ENCODE data around the gene PEX26.

DNA sequence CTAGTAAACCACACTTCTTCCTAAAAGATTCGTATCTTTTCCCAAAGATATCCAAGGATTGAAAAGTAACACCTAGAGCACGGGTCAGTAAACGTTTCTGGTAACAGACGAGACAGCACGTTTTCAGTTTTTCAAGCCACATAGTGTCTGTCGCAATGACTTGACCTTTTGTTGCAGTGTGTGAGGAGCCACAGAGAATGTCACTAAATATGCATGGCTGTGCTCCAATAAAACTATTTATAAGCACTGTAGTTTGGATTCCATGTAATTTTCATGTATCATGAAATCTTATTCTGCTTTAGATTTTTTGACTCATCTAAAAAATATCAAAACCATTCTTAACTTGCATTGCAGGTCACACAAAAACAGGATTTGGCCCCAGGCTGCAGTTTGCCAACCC, 35.1 kb upstream of the PEX26 start:
- TF ChIP-seq, protein P1, sequence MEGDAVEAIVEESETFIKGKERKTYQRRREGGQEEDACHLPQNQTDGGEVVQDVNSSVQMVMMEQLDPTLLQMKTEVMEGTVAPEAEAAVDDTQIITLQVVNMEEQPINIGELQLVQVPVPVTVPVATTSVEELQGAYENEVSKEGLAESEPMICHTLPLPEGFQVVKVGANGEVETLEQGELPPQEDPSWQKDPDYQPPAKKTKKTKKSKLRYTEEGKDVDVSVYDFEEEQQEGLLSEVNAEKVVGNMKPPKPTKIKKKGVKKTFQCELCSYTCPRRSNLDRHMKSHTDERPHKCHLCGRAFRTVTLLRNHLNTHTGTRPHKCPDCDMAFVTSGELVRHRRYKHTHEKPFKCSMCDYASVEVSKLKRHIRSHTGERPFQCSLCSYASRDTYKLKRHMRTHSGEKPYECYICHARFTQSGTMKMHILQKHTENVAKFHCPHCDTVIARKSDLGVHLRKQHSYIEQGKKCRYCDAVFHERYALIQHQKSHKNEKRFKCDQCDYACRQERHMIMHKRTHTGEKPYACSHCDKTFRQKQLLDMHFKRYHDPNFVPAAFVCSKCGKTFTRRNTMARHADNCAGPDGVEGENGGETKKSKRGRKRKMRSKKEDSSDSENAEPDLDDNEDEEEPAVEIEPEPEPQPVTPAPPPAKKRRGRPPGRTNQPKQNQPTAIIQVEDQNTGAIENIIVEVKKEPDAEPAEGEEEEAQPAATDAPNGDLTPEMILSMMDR (IDR thresholded peaks at IDR 0.05): no peak
- TF ChIP-seq EZH2 (IDR thresholded peaks at IDR 0.05; ENCODE audit: borderline replicate concordance, insufficient read depth, low read depth, low read length, poor library complexity, severe bottlenecking): no peak

Measured in B cell (primary cell).